Cardiac fibroblast (primary cell): Measurements from ENCODE around the gene CCT7.

Experiments used
- DNase-seq, 2 donors: peaks; one replicate each; pipeline versions ENCODE4 v3.0.0 to v3.0.0-alpha.2; 2010; ENCODE audit warnings: low read depth in 2 of 2
- H3K4me3 ChIP-seq, 2 donors: replicated peaks in 1 of 2; 1 replicate in 1 of 2; 2 replicates in 1 of 2; pipeline ENCODE4 v1.5.1; 2011; ENCODE audit warnings: low read depth in 2 of 2, low read length in 2 of 2, mild to moderate bottlenecking in 2 of 2, moderate library complexity in 1 of 2
- CTCF ChIP-seq: IDR thresholded peaks from one replicate; pipeline ENCODE4 v1.5.1; 2011; ENCODE audit warnings: low read depth, mild to moderate bottlenecking, low read length, inconsistent platforms

The CCT7 gene

GRCh38 chr2:73253901-73254300 is 19.8 kb downstream of the CCT7 start:
- no peak for DNase-seq
- no peak for TF ChIP-seq CTCF
- H3K4me3 ChIP-seq: no peak overlapping the region

- no peak for DNase-seq
- no peak overlapping the region for H3K4me3 ChIP-seq
- no peak for TF ChIP-seq CTCF
Measured at GRCh38 chr2:73254343-73255006, 20.4 kb downstream of the CCT7 start.

GRCh38 chr2:73255007-73255644 is 21.0 kb downstream of the CCT7 start:
- no peak for TF ChIP-seq CTCF
- H3K4me3 ChIP-seq: no peak overlapping the region
- no peak for DNase-seq

GRCh38 chr2:73255907-73256617 is 22.0 kb downstream of the CCT7 start:
- H3K4me3 ChIP-seq: no peak overlapping the region
- no peak for TF ChIP-seq CTCF
- DNase-seq: no peak

GRCh38 chr2:73256618-73256922 is 22.5 kb downstream of the CCT7 start:
- no peak for TF ChIP-seq CTCF
- H3K4me3 ChIP-seq: no peak overlapping the region
- DNase-seq: no peak

- TF ChIP-seq CTCF: no peak
- no peak overlapping the region for H3K4me3 ChIP-seq
- no peak for DNase-seq
Measured at GRCh38 chr2:73257021-73257420, 22.9 kb downstream of the CCT7 start.
